ENCODE measurements around the gene STRA8. TPM values are rescaled to one million over a fixed set of nuclear protein-coding genes. Genes with fewer than 3 reads are reported as not detected.
A peak's percentile ranks its signal among the peaks of the same experiment; 100 is the strongest.

The STRA8 gene
- total RNA-seq, 1 experiment from 2014 or later, result not detected

- no peak overlapping the region for H3K27ac ChIP-seq (ENCODE audit: low read length)
- ChIA-PET CTCF (interaction anchor here (0.7 kb wide), 2 partner anchors 37 to 223 kb away, joined by 4 read pairs; no protein-coding TSS in a partner anchor), POLR2A (no interaction called here)
- no peaks in the 10 kb centered on the region for H3K4me1 ChIP-seq (ENCODE audit: control insufficient read depth, insufficient read depth, low read length)
- no peaks in the 10 kb centered on the region for H3K9me3 ChIP-seq (ENCODE audit: control insufficient read depth, insufficient read depth, low read depth, low read length)
- intact Hi-C loops (cut with micrococcal nuclease; ENCODE audit: unreplicated experiment) (loop anchor here (10.0 kb wide), 1 partner anchor 62 kb away; the partner anchor contains the start of gene CYREN), in situ Hi-C loops (cut with HindIII; ENCODE audit: low pct_unique_long_range_greater_than_20kb, low sequenced_read_pairs) (no loop called here)
- DNase-seq (ENCODE audit: low read depth, low spot score) (no peak), ATAC-seq (no peak)
- no peak for TF ChIP-seq SIN3A (IDR thresholded peaks at IDR 0.05; ENCODE audit: borderline replicate concordance, insufficient read depth, low read depth, low read length)
- TF ChIP-seq REST (IDR thresholded peaks at IDR 0.05; ENCODE audit: insufficient read depth in 1 of 2, low read depth in 2 of 2, low read length in 1 of 2), result no peak
- H3K4me3 ChIP-seq (ENCODE audit: low read depth in 2 of 2, low read length in 2 of 2), result no peak overlapping the region
- H3K27me3 ChIP-seq (ENCODE audit: control insufficient read depth, insufficient read depth, low read length), result no peaks in the 10 kb centered on the region
- BruUV-seq (replicated peaks), result no TSS peak
- no peaks in the 10 kb centered on the region for H3K36me3 ChIP-seq (ENCODE audit: control insufficient read depth, insufficient read depth, low read length)
Observed at GRCh38 chr7:135236727-135237126, 3.1 kb downstream of the STRA8 start.

- Histone ChIP-seq H3K27me3 (ENCODE audit: control insufficient read depth, insufficient read depth, low read length) (no peaks in the 10 kb centered on the region), H3K9me3 (ENCODE audit: control insufficient read depth, insufficient read depth, low read depth, low read length) (no peaks in the 10 kb centered on the region), H3K36me3 (ENCODE audit: control insufficient read depth, insufficient read depth, low read length) (no peaks in the 10 kb centered on the region), H3K4me3 (ENCODE audit: low read depth in 2 of 2, low read length in 2 of 2) (no peak overlapping the region), H3K4me1 (ENCODE audit: control insufficient read depth, insufficient read depth, low read length) (no peaks in the 10 kb centered on the region), H3K27ac (ENCODE audit: low read length) (no peak overlapping the region)
- DNase-seq (ENCODE audit: low read depth, low spot score) (no peak), ATAC-seq (peak; percentile 64)
- ChIA-PET POLR2A (no interaction called here), CTCF (no interaction called here)
- intact Hi-C loops (cut with micrococcal nuclease; ENCODE audit: unreplicated experiment), result loop anchor here (10.0 kb wide), 1 partner anchor 63 kb away; the partner anchor contains the start of gene CYREN
- in situ Hi-C loops (cut with HindIII; ENCODE audit: low pct_unique_long_range_greater_than_20kb, low sequenced_read_pairs), result no loop called here
- BruUV-seq (replicated peaks), result no TSS peak
- TF ChIP-seq CTCF (IDR thresholded peaks at IDR 0.05), result peak; percentile 77; the same call in 1 of the 2 replicates
- no peak for TF ChIP-seq TCF7L2 (IDR thresholded peaks at IDR 0.05; ENCODE audit: low read depth, low read length)
- TF ChIP-seq REST (IDR thresholded peaks at IDR 0.05; ENCODE audit: insufficient read depth in 1 of 2, low read depth in 2 of 2, low read length in 1 of 2), result no peak
- no peak for TF ChIP-seq POLR2AphosphoS5 (IDR thresholded peaks at IDR 0.05; ENCODE audit: low read depth, low read length)
Observed at GRCh38 chr7:135238112-135238744, 4.6 kb downstream of the STRA8 start.
